SK-N-MC (cell line): ENCODE data around the gene COG2.
"Not testable (repeated sequence)": the region's sequence is repeated elsewhere in the genome, so short reads cannot be mapped to it uniquely, and the experiment has no call there.

Experiments used
- EZH2 ChIP-seq: fragments of 200-600 bp; sonication (generic); IDR thresholded peaks from one replicate; pipeline ENCODE4 v1.6.1; 2017; ENCODE audit warnings: antibody characterized with exemption
- FOXP2 ChIP-seq: optimal IDR thresholded peaks from 2 replicates; pipeline ENCODE3; 2011; ENCODE audit warnings: mild to moderate bottlenecking, moderate library complexity; ENCODE audit not compliant: insufficient read depth; ENCODE audit errors: extremely low read length, control extremely low read depth
- POLR2AphosphoS5 ChIP-seq: IDR thresholded peaks from 2 replicates; pipeline ENCODE4 v1.6.1; 2012; ENCODE audit warnings: mild to moderate bottlenecking, low read depth, low read length, borderline replicate concordance

DNA sequence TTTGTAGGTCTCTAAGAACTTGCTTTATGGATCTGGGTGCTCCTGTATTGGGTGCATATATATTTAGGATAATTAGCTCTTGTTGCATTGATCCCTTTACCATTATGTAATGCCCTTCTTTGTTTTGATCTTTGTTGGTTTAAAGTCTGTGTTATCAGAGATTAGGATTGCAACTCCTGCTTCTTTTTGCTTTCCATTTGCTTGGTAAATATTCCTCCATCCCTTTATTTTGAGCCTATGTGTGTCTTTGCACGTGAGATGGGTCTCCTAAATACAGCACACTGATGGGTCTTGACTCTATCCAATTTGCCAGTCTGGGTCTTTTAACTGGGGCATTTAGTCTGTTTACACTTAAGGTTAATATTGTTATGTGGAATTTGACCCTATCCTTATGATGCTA, 14.4 kb downstream of the COG2 start:
- not testable (repeated sequence) for TF ChIP-seq EZH2, POLR2AphosphoS5, FOXP2
